Muscle of back (tissue), 11 donors: Measurements from ENCODE around the gene MERTK. TPM values are rescaled to one million over a fixed set of nuclear protein-coding genes. Genes with fewer than 3 reads are reported as not detected.
A peak's percentile ranks its signal among the peaks of the same experiment; 100 is the strongest.
"Not testable (repeated sequence)": the region's sequence is repeated elsewhere in the genome, so short reads cannot be mapped to it uniquely, and the experiment has no call there.

Source experiments
- DNase-seq, 3 donors: peaks; one replicate each; pipeline versions ENCODE4 v3.0.0 to v3.0.0-alpha.2; 2013
- polyA plus RNA-seq, 10 donors: library from polyadenylated mRNA; unstranded; fragments of 120-200 nt; gene quantifications; one replicate each; pipeline ENCODE4 v1.2.1, GENCODE V29; 2013; ENCODE audit not compliant: insufficient read length in 10 of 10

The MERTK gene
- polyA plus RNA-seq, 10 donors = 3.3 to 5.6 (median 4.4) TPM

DNA sequence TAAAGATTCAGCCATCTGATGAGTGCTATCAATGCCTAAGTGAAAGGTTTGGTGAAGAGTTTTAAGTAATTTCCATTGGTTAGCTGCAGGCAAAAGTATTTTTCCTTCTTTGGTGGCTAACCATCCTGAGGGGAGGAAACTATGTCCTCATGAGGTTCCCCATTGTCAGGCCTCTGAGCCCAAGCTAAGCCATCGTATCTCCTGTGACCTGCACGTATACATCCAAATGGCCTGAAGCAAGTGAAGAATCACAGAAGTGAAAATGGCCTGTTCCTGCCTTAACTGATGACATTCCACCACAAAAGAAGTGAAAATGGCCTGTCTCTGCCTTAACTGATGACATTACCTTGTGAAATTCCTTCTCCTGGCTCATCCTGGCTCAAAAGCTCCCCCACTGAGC, 141.7 kb downstream of the MERTK start:
- not testable (repeated sequence) for DNase-seq

DNA sequence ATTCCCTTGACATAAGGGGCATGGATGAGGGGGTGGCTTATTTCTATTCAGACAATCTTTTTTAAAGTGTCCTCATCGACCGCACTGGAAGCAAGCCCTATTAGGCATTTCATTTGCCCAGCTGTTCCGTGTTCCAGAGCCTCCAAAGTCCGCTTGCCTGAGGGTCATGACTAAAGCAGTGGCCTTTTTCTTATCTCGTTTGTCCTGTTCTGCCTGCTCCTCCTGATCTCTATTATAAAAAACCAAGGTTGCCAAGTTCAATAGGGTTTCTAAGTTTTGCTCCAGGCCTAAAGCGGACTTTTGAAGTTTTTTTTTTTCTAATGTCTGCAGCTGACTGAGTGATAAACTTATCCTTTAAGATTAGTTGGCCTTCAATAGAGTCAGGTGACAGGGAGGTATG, 143.1 kb downstream of the MERTK start:
- not testable (repeated sequence) for DNase-seq

DNA sequence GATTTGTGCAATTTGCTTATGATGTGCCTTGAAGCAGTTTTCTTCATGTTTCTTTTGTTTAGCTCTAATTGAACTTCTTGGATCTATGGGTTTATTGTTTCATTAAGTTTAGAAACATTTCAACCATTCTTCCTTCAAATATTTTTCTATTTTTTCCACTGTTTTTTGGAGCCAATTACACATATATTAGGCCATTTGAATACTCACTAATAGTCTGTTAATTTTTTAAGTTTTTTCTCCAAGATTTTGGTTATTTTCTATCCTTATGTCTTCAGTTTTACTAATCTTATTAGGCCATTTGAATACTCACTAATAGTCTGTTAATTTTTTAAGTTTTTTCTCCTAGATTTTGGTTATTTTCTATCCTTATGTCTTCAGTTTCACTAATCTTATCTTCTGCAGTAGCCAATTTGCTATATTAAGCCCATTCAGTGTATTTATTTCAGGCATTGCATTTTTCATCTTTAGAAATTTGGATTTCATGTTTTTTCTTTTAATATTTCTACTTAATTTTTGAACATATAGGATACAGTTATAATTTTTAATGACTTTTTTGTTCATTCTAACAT, 147.1 kb downstream of the MERTK start:
- DNase-seq = no peak

GRCh38 chr2:112046231-112046630, 147.8 kb downstream of the MERTK start:
- no peak for DNase-seq

GRCh38 chr2:112047537-112048235, 149.3 kb downstream of the MERTK start:
- DNase-seq = no peak

DNA sequence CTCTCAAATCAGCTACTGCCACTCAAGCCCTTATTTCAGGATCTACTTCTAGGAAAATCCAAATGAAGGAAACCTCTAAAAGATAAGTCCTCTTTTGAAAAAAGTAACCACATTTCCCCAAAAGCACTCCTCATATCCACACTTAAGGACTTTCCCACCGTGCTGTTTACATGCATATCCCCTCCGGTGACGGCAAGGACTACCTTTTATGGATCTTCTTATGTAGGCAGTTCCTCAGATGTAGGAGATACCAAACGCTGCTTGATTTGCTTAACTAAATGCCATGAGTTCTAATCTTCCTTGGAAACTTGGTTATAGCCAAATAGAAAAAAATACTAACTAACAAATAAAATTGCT, 149.8 kb downstream of the MERTK start:
- DNase-seq = no peak

GRCh38 chr2:112048887-112049286, 150.5 kb downstream of the MERTK start:
- peak; percentile 41 to 76 (median 59) for DNase-seq

DNA sequence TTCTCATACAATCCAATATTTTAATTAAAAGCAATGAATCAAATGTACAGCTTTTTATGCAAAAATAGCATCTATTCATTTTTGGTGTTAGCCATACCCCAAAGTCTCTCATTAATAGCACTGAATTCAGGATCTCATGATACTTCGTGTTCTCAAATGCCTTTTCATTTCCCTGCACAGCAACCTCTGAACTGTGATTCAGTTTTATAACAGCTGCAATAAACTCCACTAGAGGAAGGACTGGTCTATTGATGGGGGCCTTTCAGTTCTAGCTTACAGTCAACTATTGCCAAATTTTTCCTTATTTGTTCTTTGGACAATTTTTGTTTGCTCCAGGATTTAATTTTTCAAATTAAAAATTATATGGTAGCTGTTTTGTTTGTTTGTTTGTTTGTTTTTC, 151.9 kb downstream of the MERTK start:
- DNase-seq = no peak

- peak; percentile 94 to 99 (median 95) for DNase-seq
These were observed 155.8 kb downstream of the MERTK start for GRCh38 chr2:112053917-112054846.

DNA sequence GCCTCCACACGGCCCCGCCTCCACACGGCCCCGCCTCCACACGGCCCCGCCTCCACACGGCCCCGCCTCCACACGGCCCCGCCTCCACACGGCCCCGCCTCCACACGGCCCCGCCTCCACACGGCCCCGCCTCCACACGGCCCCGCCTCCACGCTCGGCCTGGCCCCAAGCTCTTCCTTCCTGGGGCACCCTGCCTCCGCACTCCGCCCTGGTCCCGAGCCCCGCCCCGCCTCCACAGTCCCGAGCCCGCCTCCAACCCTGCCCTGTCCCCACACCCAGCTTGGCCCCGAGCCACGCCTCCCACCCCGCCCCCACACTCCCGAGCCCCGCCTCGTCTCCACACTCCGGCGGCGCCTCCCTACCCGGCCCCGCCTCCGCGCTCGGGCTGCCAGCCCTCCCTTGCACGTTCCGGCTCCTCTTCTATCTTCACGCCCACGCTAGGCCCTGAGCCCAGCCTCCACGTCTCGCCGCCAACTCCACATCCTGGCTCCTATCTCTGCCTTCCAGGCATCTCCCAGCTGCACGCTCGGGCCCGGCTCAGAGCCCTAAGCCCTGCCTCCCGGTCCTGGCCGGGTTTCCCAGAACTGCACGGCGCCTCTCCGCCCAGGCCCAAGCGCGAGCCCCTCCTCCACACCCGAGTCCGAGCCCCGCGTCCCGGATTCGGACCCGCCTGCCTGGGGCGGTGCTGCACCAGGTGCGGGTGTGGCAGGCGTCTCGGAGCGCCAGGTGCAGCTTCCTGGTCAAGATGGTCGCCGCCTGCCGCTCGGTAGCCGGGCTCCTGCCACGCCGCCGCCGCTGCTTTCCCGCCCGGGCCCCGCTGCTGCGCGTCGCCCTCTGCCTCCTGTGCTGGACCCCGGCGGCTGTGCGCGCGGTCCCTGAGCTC, 156.7 kb downstream of the MERTK start, which contains the start of gene TMEM87B:
TSS of gene TMEM87B (plus strand) at position 423 of the 883 bp plus-strand sequence. CDS start at position 746, 323 bp downstream.
- DNase-seq = peak; percentile 97 to 99 (median 99)

GRCh38 chr2:112055730-112056625, 157.6 kb downstream of the MERTK start:
- DNase-seq = peak; percentile 90 to 94 (median 91)

GRCh38 chr2:112056626-112056987, 158.2 kb downstream of the MERTK start:
- DNase-seq = no peak

- no peak for DNase-seq
These were observed 161.3 kb downstream of the MERTK start for GRCh38 chr2:112059671-112060070.

GRCh38 chr2:112061299-112061698, 162.9 kb downstream of the MERTK start:
- no peak for DNase-seq

DNA sequence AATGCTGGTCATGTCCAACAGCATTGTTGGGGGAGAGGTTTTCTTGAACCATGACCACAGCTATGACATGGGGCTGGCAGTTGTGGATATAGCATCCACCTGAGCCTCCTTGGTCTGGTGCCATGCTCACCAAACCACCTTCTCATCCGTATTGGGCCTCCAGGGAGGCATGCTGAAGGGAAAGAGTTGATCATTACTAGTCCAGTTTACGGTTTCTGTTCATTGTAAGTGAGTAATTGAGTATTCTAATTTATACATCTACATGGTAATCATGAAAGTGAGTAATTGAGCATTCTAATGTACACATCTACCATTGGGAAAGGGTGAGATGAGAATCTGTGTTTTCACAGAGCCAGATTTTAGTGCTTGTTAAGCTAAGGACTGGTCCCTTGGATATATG, 163.4 kb downstream of the MERTK start:
- no peak for DNase-seq

DNA sequence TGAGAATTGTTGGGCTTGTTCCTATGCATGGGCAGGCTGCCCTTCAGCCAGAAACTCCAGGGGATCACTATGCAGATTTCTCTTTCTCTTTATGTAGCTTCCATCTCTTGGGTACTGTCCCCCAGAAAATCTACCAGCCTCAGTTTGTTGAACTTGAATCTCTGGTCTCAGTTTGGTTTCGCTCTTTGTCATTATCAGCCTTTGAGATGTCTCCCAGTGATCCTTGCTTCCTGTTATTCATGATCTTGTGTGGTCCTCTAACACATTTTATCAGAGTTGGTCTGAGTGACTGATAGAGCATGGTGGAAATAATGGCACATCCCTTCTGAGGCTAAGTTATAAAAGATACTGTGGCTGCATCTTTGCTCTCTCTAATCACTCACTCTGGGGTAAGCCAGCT, 164.5 kb downstream of the MERTK start:
- no peak for DNase-seq

DNA sequence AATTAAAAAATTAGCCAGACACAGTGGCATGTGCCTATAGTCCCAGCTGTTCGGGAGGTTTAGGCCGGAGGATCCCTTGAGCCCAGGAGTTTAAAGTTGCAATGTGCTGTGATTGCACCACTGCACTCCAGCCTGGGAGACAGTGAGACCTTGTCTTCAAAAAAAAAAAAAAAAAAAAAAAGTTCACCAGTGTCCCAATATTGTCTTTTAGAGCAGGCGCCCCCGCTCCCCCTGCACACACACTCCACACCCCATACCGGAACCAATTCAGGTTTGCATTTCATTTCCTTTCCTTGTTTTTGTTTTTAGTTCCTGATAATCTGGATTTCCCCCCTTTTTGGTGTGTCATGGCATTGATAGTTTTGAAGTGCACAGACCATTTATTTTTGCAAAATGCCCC, 167.1 kb downstream of the MERTK start:
- DNase-seq = no peak

GRCh38 chr2:112065966-112066365, 167.6 kb downstream of the MERTK start:
- DNase-seq = peak in 1 of 3 donors; percentile 47

GRCh38 chr2:112069794-112070193, 171.4 kb downstream of the MERTK start:
- DNase-seq = not testable (repeated sequence)

GRCh38 chr2:112073875-112074274, 175.5 kb downstream of the MERTK start:
- no peak for DNase-seq
